Gastrocnemius medialis (tissue), 4 donors: ENCODE measurements around the gene IL20. TPM values are rescaled to one million over a fixed set of nuclear protein-coding genes. Genes with fewer than 3 reads are reported as not detected.

ENCODE experiments used
- ATAC-seq, 2 donors: fragments of 150-250 bp; one replicate each; pipeline ENCODE4 v1.9.1; 2016
- DNase-seq, 2 donors: peaks; one replicate each; pipeline ENCODE4 v3.0.0-alpha.2; 2019
- H3K27ac ChIP-seq, 4 donors: fragments of 200-600 bp; sonication (generic); 1 replicate in 1 of 4; 2 replicates in 3 of 4; pipeline ENCODE4 v1.5.1; 2016 to 2018; ENCODE audit warnings: mild to moderate bottlenecking in 2 of 4, moderate library complexity in 1 of 4
- H3K27me3 ChIP-seq, 3 donors: fragments of 200-600 bp; sonication (generic) in 2 of 3; 1 replicate in 1 of 3; 2 replicates in 2 of 3; pipeline versions ENCODE4 v1.5.1 to v1.6.0; 2016 to 2019; ENCODE audit warnings: mild to moderate bottlenecking in 1 of 3, moderate library complexity in 1 of 3
- H3K36me3 ChIP-seq, 2 donors: fragments of 200-600 bp; sonication (generic) in 1 of 2; one replicate each; pipeline ENCODE4 v1.5.1; 2017 to 2018
- H3K4me1 ChIP-seq, 2 donors: fragments of 200-600 bp; sonication (generic) in 1 of 2; one replicate each; pipeline ENCODE4 v1.5.1; 2016 to 2017; ENCODE audit warnings: mild to moderate bottlenecking in 2 of 2
- H3K4me3 ChIP-seq, 4 donors: fragments of 200-600 bp; sonication (generic) in 3 of 4; 1 replicate in 1 of 4; 2 replicates in 3 of 4; pipeline ENCODE4 v1.5.1; 2016 to 2019; ENCODE audit warnings: mild to moderate bottlenecking in 2 of 4
- H3K9me3 ChIP-seq, 3 donors: fragments of 200-600 bp; sonication (generic) in 2 of 3; 1 replicate in 1 of 3; 2 replicates in 2 of 3; pipeline ENCODE4 v1.5.1; 2016 to 2019
- CTCF ChIP-seq, 5 experiments: fragments of 450-650 bp in 3 of 5; fragments of 200-600 bp in 2 of 5; sonication (generic) in 2 of 5; IDR thresholded peaks in 4 of 5; conservative IDR thresholded peaks in 1 of 5; 1 replicate in 4 of 5; 2 replicates in 1 of 5; pipeline ENCODE4 v1.5.1; 2016 to 2019; ENCODE audit warnings: antibody characterized with exemption in 5 of 5, mild to moderate bottlenecking in 3 of 5, moderate library complexity in 3 of 5
- POLR2A ChIP-seq, 2 donors: fragments of 450-650 bp; IDR thresholded peaks; one replicate each; pipeline ENCODE4 v1.6.1; 2017; ENCODE audit warnings: antibody characterized with exemption in 2 of 2, mild to moderate bottlenecking in 2 of 2, moderate library complexity in 2 of 2
- in situ Hi-C, 4 donors: fragments of 200-750 bp; cut with MboI; loops; one replicate each; pipeline versions ENCODE4 v1.15.0 to v1.8.0; 2017; ENCODE audit warnings: low sequenced_read_pairs in 4 of 4
- intact Hi-C: fragments of 100-400 bp; cut with DNase I; formaldehyde crosslinking; loops from one replicate; pipeline ENCODE4 v1.15.1; 2023; ENCODE audit warnings: low total_unique reads
- total RNA-seq, 4 donors: library from RNA; depleted of rRNA; stranded (reverse); fragments of >200 nt; gene quantifications; one replicate each; pipeline versions ENCODE4 v1.1.0 to v1.2.3, GENCODE V29; 2016

IL20 gene
- total RNA-seq, 4 donors from 2014 or later, result not detected

GRCh38 chr1:206909883-206910318 is 44.5 kb downstream of the IL20 start:
- intact Hi-C loops, result loop anchor here (2.0 to 10.0 kb wide), 5 partner anchors 17 to 902 kb away; partner anchors contain the start of genes PFKFB2 and YOD1
- DNase-seq, result peak in 1 of 2 donors; percentile 44
- H3K4me1 ChIP-seq, result peaks cover 20 to 23% of the 10 kb centered on the region in 2 donors
- H3K9me3 ChIP-seq, result no peaks in the 10 kb centered on the region
- H3K27me3 ChIP-seq, result peaks cover 0 to 4% (median 0%) of the 10 kb centered on the region in 3 donors
- peak in 1 of 2 donors; percentile 27 for ATAC-seq
- H3K27ac ChIP-seq, result peak overlapping the region; percentile 65 to 85 (median 75)
- no peaks in the 10 kb centered on the region for H3K36me3 ChIP-seq
- in situ Hi-C loops, result loop anchor here (5.0 to 10.0 kb wide), 7 partner anchors 45 to 278 kb away; partner anchors contain the start of genes IL20 (in 4 of the 4) and DYRK3 (in 2 of the 4)
- TF ChIP-seq CTCF (IDR thresholded peaks at IDR 0.05 in 4 of 5, conservative IDR thresholded peaks at IDR 0.05 in 1 of 5), result no peak
- TF ChIP-seq POLR2A (IDR thresholded peaks at IDR 0.05), result no peak
- peak overlapping the region; percentile 54 to 60 (median 56) for H3K4me3 ChIP-seq

- peaks cover 0 to 4% (median 0%) of the 10 kb centered on the region in 3 donors for H3K27me3 ChIP-seq
- DNase-seq (peak; percentile 18 to 43), ATAC-seq (peak; percentile 60 to 63)
- no peak overlapping the region for H3K4me3 ChIP-seq
- no peaks in the 10 kb centered on the region for H3K36me3 ChIP-seq
- TF ChIP-seq POLR2A (IDR thresholded peaks at IDR 0.05), result no peak
- TF ChIP-seq CTCF (IDR thresholded peaks at IDR 0.05 in 4 of 5, conservative IDR thresholded peaks at IDR 0.05 in 1 of 5), result peak; percentile 65 to 90 (median 76)
- H3K9me3 ChIP-seq, result no peaks in the 10 kb centered on the region
- H3K27ac ChIP-seq, result no peak overlapping the region
- peaks cover 20 to 23% of the 10 kb centered on the region in 2 donors for H3K4me1 ChIP-seq
- in situ Hi-C loops (loop anchor here (5.0 to 10.0 kb wide), 7 partner anchors 46 to 279 kb away; partner anchors contain the start of genes IL20 (in 4 of the 4) and DYRK3 (in 2 of the 4)), intact Hi-C loops (loop anchor here (1.0 to 10.0 kb wide), 2 partner anchors 106 to 253 kb away; no protein-coding TSS in a partner anchor)
Measured at GRCh38 chr1:206911064-206911663, 45.7 kb downstream of the IL20 start.

GRCh38 chr1:206912445-206913095 is 47.1 kb downstream of the IL20 start:
- intact Hi-C loops, result loop anchor here (1.0 to 10.0 kb wide), 4 partner anchors 47 to 278 kb away; partner anchors contain the start of gene IL20
- DNase-seq, result peak; percentile 48 to 69
- TF ChIP-seq CTCF (IDR thresholded peaks at IDR 0.05 in 4 of 5, conservative IDR thresholded peaks at IDR 0.05 in 1 of 5) (peak; percentile 76 to 88 (median 87)), POLR2A (IDR thresholded peaks at IDR 0.05) (no peak)

GRCh38 chr1:206913766-206914537 is 48.5 kb downstream of the IL20 start:
- peaks cover 0 to 2% (median 0%) of the 10 kb centered on the region in 3 donors for H3K27me3 ChIP-seq
- no peak for TF ChIP-seq POLR2A (IDR thresholded peaks at IDR 0.05)
- TF ChIP-seq CTCF (IDR thresholded peaks at IDR 0.05 in 4 of 5, conservative IDR thresholded peaks at IDR 0.05 in 1 of 5), result no peak
- H3K27ac ChIP-seq, result no peak overlapping the region
- no peak overlapping the region for H3K4me3 ChIP-seq
- ATAC-seq (no peak), DNase-seq (no peak)
- intact Hi-C loops, result loop anchor here (2.0 to 10.0 kb wide), 2 partner anchors 109 to 179 kb away; no protein-coding TSS in a partner anchor
- H3K9me3 ChIP-seq, result no peaks in the 10 kb centered on the region
- in situ Hi-C loops, result loop anchor here (5.0 to 10.0 kb wide), 7 partner anchors 49 to 282 kb away; partner anchors contain the start of genes IL20 (in 4 of the 4) and DYRK3 (in 2 of the 4)
- no peaks in the 10 kb centered on the region for H3K36me3 ChIP-seq
- H3K4me1 ChIP-seq, result peaks cover 14 to 15% of the 10 kb centered on the region in 2 donors

More at GRCh38 chr1:206912445-206913095, 47.1 kb downstream of the IL20 start:
- peaks cover 0 to 4% (median 0%) of the 10 kb centered on the region in 3 donors for H3K27me3 ChIP-seq
- H3K4me1 ChIP-seq, result peaks cover 19 to 20% of the 10 kb centered on the region in 2 donors
- H3K9me3 ChIP-seq, result no peaks in the 10 kb centered on the region
- in situ Hi-C loops, result loop anchor here (5.0 to 10.0 kb wide), 7 partner anchors 48 to 280 kb away; partner anchors contain the start of genes IL20 (in 4 of the 4) and DYRK3 (in 2 of the 4)
- no peaks in the 10 kb centered on the region for H3K36me3 ChIP-seq
- H3K4me3 ChIP-seq, result no peak overlapping the region
- no peak overlapping the region for H3K27ac ChIP-seq
- ATAC-seq, result peak; percentile 55 to 56
